Omental fat pad (tissue), 4 donors: Measurements from ENCODE around the gene GPSM1. TPM values are rescaled to one million over a fixed set of nuclear protein-coding genes. Genes with fewer than 3 reads are reported as not detected.

Experiments used
- ATAC-seq: fragments of 150-250 bp; one replicate; pipeline ENCODE4 v1.9.1; 2016; ENCODE audit warnings: mild to moderate bottlenecking, moderate library complexity; ENCODE audit not compliant: low FRiP score
- DNase-seq: peaks from one replicate; pipeline ENCODE4 v3.0.0-alpha.2; 2019; ENCODE audit warnings: low spot score
- CTCF ChIP-seq, 3 donors: fragments of 450-650 bp; IDR thresholded peaks; one replicate each; pipeline ENCODE4 v1.5.1; 2016 to 2017; ENCODE audit warnings: antibody characterized with exemption in 3 of 3, mild to moderate bottlenecking in 3 of 3, moderate library complexity in 2 of 3
- total RNA-seq, 4 donors: library from RNA; depleted of rRNA; stranded (reverse); fragments of >200 nt; gene quantifications; one replicate each; pipeline ENCODE4 v1.1.0, GENCODE V29; 2016

The GPSM1 gene
- total RNA-seq, 4 donors from 2014 or later = 5.0 to 20.5 (median 7.3) TPM

- no peak for ATAC-seq
- no peak for DNase-seq
- no peak for TF ChIP-seq CTCF (IDR thresholded peaks at IDR 0.05)
These were observed 25.7 kb downstream of the GPSM1 start for GRCh38 chr9:136353088-136353487.

- TF ChIP-seq CTCF (IDR thresholded peaks at IDR 0.05) = no peak
- ATAC-seq (peak; percentile 21), DNase-seq (no peak)
These were observed 26.6 kb downstream of the GPSM1 start for GRCh38 chr9:136353757-136354488.

- ATAC-seq (peak; percentile 42), DNase-seq (no peak)
- TF ChIP-seq CTCF (IDR thresholded peaks at IDR 0.05) = no peak
These were observed 27.3 kb downstream of the GPSM1 start for GRCh38 chr9:136354592-136355085.

GRCh38 chr9:136355616-136356557 lies 28.5 kb downstream of the GPSM1 start:
- DNase-seq (no peak), ATAC-seq (no peak)
- no peak for TF ChIP-seq CTCF (IDR thresholded peaks at IDR 0.05)

GRCh38 chr9:136357202-136357725 lies 29.9 kb downstream of the GPSM1 start:
- DNase-seq (no peak), ATAC-seq (no peak)
- TF ChIP-seq CTCF (IDR thresholded peaks at IDR 0.05) = no peak

- TF ChIP-seq CTCF (IDR thresholded peaks at IDR 0.05) = no peak
- DNase-seq (no peak), ATAC-seq (no peak)
These were observed 30.7 kb downstream of the GPSM1 start for GRCh38 chr9:136358016-136358415.
